ENCODE measurements around the gene PDZD2. TPM values are rescaled to one million over a fixed set of nuclear protein-coding genes. Genes with fewer than 3 reads are reported as not detected.
"Not testable (repeated sequence)": the region's sequence is repeated elsewhere in the genome, so short reads cannot be mapped to it uniquely, and the experiment has no call there.

PDZD2 gene
- total and polyA plus RNA-seq, 7 donors, result 1.2 to 11.7 (median 7.1) TPM

- H3K27me3 ChIP-seq; intact Hi-C loops (cut with DNase I); H3K4me1 ChIP-seq; H3K27ac ChIP-seq; H3K36me3 ChIP-seq; H3K9me3 ChIP-seq; H3K4me3 ChIP-seq: not testable (repeated sequence)
- WGBS, 2 donors, result 96 to 97% methylated on average over 31 of the region's 31 CpGs
- peak; percentile 61 for DNase-seq
These were observed 401.3 kb downstream of the PDZD2 start for GRCh38 chr5:32040181-32040695.

GRCh38 chr5:32042551-32042961 is 403.6 kb downstream of the PDZD2 start:
- 71 to 74% methylated on average over 7 of the region's 7 CpGs for WGBS, 2 donors
- no peak for DNase-seq
- no peaks in the 10 kb centered on the region for H3K9me3 ChIP-seq
- no peaks in the 10 kb centered on the region for H3K36me3 ChIP-seq
- TF ChIP-seq CTCF (IDR thresholded peaks at IDR 0.05) (no peak), POLR2AphosphoS5 (IDR thresholded peaks at IDR 0.05) (no peak), EP300 (IDR thresholded peaks at IDR 0.05) (no peak), POLR2A (IDR thresholded peaks at IDR 0.05) (no peak)
- peaks cover 0 to 6% (median 0%) of the 10 kb centered on the region in 4 donors for H3K4me1 ChIP-seq
- no peak overlapping the region for H3K4me3 ChIP-seq
- intact Hi-C loops (cut with DNase I), result no loop called here
- peak overlapping the region in 1 of 4 donors; percentile 20 for H3K27ac ChIP-seq
- H3K27me3 ChIP-seq, result no peaks in the 10 kb centered on the region

GRCh38 chr5:32043105-32043504 is 404.2 kb downstream of the PDZD2 start:
- Histone ChIP-seq H3K36me3 (no peaks in the 10 kb centered on the region), H3K4me1 (peaks cover 0 to 6% (median 0%) of the 10 kb centered on the region in 4 donors), H3K27me3 (no peaks in the 10 kb centered on the region), H3K4me3 (no peak overlapping the region), H3K9me3 (no peaks in the 10 kb centered on the region), H3K27ac (peak overlapping the region in 1 of 4 donors; percentile 20)
- no peak for TF ChIP-seq EP300 (IDR thresholded peaks at IDR 0.05)
- intact Hi-C loops (cut with DNase I), result no loop called here
- 81 to 94% methylated on average over 5 of the region's 5 CpGs for WGBS, 2 donors
- DNase-seq, result no peak

GRCh38 chr5:32044434-32044833 is 405.5 kb downstream of the PDZD2 start:
- no peaks in the 10 kb centered on the region for H3K36me3 ChIP-seq
- intact Hi-C loops (cut with DNase I), result no loop called here
- DNase-seq, result peak; percentile 34
- TF ChIP-seq POLR2A (IDR thresholded peaks at IDR 0.05) (no peak), CTCF (IDR thresholded peaks at IDR 0.05) (no peak), POLR2AphosphoS5 (IDR thresholded peaks at IDR 0.05) (no peak), EP300 (IDR thresholded peaks at IDR 0.05) (no peak)
- no peak overlapping the region for H3K4me3 ChIP-seq
- peaks cover 0 to 6% (median 0%) of the 10 kb centered on the region in 4 donors for H3K4me1 ChIP-seq
- no peaks in the 10 kb centered on the region for H3K27me3 ChIP-seq
- H3K9me3 ChIP-seq, result no peaks in the 10 kb centered on the region
- no peak overlapping the region for H3K27ac ChIP-seq
- 74 to 79% methylated on average over 7 of the region's 7 CpGs for WGBS, 2 donors

- intact Hi-C loops (cut with DNase I), result no loop called here
- Histone ChIP-seq H3K4me3 (no peak overlapping the region), H3K36me3 (no peaks in the 10 kb centered on the region), H3K4me1 (peaks cover 0 to 6% (median 0%) of the 10 kb centered on the region in 4 donors), H3K27ac (no peak overlapping the region), H3K9me3 (no peaks in the 10 kb centered on the region), H3K27me3 (no peaks in the 10 kb centered on the region)
- DNase-seq, result no peak
- no peak for TF ChIP-seq EP300 (IDR thresholded peaks at IDR 0.05)
These were observed 406.0 kb downstream of the PDZD2 start for GRCh38 chr5:32044939-32045338.

GRCh38 chr5:32047056-32047455 is 408.1 kb downstream of the PDZD2 start:
- Histone ChIP-seq H3K4me3 (no peak overlapping the region), H3K27me3 (no peaks in the 10 kb centered on the region), H3K4me1 (peaks cover 0 to 6% (median 0%) of the 10 kb centered on the region in 4 donors), H3K36me3 (no peaks in the 10 kb centered on the region), H3K9me3 (no peaks in the 10 kb centered on the region), H3K27ac (no peak overlapping the region)
- intact Hi-C loops (cut with DNase I), result no loop called here
- TF ChIP-seq POLR2A (IDR thresholded peaks at IDR 0.05) (no peak), EP300 (IDR thresholded peaks at IDR 0.05) (no peak), CTCF (IDR thresholded peaks at IDR 0.05) (no peak), POLR2AphosphoS5 (IDR thresholded peaks at IDR 0.05) (no peak)
- 90% methylated on average over 4 of the region's 4 CpGs for WGBS, 2 donors
- no peak for DNase-seq

Measured in sigmoid colon (tissue), 7 donors.